Measurements from ENCODE around the gene AVL9. TPM values are rescaled to one million over a fixed set of nuclear protein-coding genes. Genes with fewer than 3 reads are reported as not detected.

AVL9 gene
- total and polyA plus RNA-seq, 2 experiments from 2014 or later: 13.1 to 33.8 TPM

DNA sequence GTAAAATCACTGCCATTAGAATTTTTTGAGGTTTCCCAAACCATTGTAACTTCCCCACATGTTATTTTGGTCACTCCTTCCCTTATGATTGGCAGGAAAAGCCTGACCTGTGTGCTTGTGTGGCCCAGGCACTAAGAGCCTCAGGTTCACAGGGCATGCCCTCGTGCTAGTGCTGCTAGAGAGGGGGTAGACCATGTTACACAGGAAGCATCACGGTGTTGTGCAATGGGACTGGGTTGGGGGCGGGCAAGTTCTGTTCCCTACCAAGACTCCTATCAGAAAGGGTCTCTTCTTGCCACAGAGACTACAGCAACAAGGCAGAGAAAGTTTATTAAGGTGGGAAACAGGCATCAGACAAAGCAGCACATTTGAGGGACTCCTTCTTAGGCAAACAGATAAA is 37.3 kb upstream of the AVL9 start (continued):
- TF ChIP-seq, protein P1, sequence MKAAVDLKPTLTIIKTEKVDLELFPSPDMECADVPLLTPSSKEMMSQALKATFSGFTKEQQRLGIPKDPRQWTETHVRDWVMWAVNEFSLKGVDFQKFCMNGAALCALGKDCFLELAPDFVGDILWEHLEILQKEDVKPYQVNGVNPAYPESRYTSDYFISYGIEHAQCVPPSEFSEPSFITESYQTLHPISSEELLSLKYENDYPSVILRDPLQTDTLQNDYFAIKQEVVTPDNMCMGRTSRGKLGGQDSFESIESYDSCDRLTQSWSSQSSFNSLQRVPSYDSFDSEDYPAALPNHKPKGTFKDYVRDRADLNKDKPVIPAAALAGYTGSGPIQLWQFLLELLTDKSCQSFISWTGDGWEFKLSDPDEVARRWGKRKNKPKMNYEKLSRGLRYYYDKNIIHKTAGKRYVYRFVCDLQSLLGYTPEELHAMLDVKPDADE (IDR thresholded peaks at IDR 0.05): no peak
- TF ChIP-seq EZH2phosphoT487 (IDR thresholded peaks at IDR 0.05; ENCODE audit: unreplicated experiment) (no peak), EZH2 (IDR thresholded peaks at IDR 0.05; ENCODE audit: low read depth, unreplicated experiment) (no peak), POLR2AphosphoS5 (IDR thresholded peaks at IDR 0.05; ENCODE audit: low read depth) (no peak), STAT1 (IDR thresholded peaks at IDR 0.05; ENCODE audit: unreplicated experiment) (no peak)
- TF ChIP-seq, protein P2, sequence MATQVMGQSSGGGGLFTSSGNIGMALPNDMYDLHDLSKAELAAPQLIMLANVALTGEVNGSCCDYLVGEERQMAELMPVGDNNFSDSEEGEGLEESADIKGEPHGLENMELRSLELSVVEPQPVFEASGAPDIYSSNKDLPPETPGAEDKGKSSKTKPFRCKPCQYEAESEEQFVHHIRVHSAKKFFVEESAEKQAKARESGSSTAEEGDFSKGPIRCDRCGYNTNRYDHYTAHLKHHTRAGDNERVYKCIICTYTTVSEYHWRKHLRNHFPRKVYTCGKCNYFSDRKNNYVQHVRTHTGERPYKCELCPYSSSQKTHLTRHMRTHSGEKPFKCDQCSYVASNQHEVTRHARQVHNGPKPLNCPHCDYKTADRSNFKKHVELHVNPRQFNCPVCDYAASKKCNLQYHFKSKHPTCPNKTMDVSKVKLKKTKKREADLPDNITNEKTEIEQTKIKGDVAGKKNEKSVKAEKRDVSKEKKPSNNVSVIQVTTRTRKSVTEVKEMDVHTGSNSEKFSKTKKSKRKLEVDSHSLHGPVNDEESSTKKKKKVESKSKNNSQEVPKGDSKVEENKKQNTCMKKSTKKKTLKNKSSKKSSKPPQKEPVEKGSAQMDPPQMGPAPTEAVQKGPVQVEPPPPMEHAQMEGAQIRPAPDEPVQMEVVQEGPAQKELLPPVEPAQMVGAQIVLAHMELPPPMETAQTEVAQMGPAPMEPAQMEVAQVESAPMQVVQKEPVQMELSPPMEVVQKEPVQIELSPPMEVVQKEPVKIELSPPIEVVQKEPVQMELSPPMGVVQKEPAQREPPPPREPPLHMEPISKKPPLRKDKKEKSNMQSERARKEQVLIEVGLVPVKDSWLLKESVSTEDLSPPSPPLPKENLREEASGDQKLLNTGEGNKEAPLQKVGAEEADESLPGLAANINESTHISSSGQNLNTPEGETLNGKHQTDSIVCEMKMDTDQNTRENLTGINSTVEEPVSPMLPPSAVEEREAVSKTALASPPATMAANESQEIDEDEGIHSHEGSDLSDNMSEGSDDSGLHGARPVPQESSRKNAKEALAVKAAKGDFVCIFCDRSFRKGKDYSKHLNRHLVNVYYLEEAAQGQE (IDR thresholded peaks at IDR 0.05; ENCODE audit: unreplicated experiment): no peak

DNA sequence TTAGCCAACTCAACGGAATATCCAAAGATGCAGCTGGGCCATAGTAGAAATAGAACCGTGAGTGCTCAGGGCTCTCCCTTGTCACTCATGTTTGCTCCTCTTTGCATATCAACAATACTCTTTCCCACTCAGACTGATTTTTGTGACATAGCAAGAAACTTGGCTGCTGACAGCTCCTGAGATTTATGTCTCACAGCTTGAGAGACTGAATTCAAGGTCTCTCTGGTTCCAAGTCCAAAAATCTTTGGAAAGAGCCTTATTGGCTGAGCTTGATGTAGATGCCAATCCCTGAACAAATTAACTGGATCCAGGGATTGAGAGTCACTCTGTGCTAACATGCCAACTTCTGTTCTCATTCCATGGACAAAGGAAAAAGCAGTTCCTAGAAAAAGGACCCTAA is 35.5 kb upstream of the AVL9 start:
- Mint-ChIP-seq H3K9me3 (peaks cover 3% of the 10 kb centered on the region; the same call in 1 of the 3 replicates), H3K4me1 (peaks cover 11% of the 10 kb centered on the region), H3K4me3 (no peak overlapping the region), H3K27ac (no peak overlapping the region), H3K36me3 (ENCODE audit: low read depth) (peaks cover 10% of the 10 kb centered on the region; the same call in 1 of the 3 replicates), H3K27me3 (ENCODE audit: insufficient read depth, low read depth, poor library complexity) (no peaks in the 10 kb centered on the region)
- ATAC-seq: no peak
- DNase-seq (ENCODE audit: low spot score): no peak
- Histone ChIP-seq H3K4me2 (no peak overlapping the region), H3F3A (replicated peaks; ENCODE audit: low read depth) (no peaks in the 10 kb centered on the region), H3K27me3 (ENCODE audit: insufficient read depth) (no peaks in the 10 kb centered on the region), H3K4me1 (ENCODE audit: insufficient read depth) (peaks cover 3% of the 10 kb centered on the region; the same call in 1 of the 2 replicates), H3K9me2 (ENCODE audit: insufficient read depth) (0 out of 2 replicates have a peak, but pooled peaks cover 3% of the 10 kb centered on the region), H3K27ac (ENCODE audit: low read depth) (no peak overlapping the region), H2AFZ (no peak overlapping the region), H4K20me1 (replicated peaks; ENCODE audit: insufficient read depth) (no peaks in the 10 kb centered on the region), H3K4me3 (no peak overlapping the region), H3K36me3 (ENCODE audit: insufficient read depth) (no peaks in the 10 kb centered on the region), H3K79me2 (replicated peaks; ENCODE audit: insufficient read depth) (no peaks in the 10 kb centered on the region)
- no peak for TF ChIP-seq ZNF331 (CRISPR knock-in tag; IDR thresholded peaks at IDR 0.05; ENCODE audit: low read depth)
- TF ChIP-seq CREB1 (CRISPR knock-in tag; IDR thresholded peaks at IDR 0.05; ENCODE audit: low read depth): no peak
- TF ChIP-seq ZNF114 (CRISPR knock-in tag; IDR thresholded peaks at IDR 0.05): no peak
- TF ChIP-seq EZH2phosphoT487 (IDR thresholded peaks at IDR 0.05; ENCODE audit: unreplicated experiment): no peak
- TF ChIP-seq, protein P3, sequence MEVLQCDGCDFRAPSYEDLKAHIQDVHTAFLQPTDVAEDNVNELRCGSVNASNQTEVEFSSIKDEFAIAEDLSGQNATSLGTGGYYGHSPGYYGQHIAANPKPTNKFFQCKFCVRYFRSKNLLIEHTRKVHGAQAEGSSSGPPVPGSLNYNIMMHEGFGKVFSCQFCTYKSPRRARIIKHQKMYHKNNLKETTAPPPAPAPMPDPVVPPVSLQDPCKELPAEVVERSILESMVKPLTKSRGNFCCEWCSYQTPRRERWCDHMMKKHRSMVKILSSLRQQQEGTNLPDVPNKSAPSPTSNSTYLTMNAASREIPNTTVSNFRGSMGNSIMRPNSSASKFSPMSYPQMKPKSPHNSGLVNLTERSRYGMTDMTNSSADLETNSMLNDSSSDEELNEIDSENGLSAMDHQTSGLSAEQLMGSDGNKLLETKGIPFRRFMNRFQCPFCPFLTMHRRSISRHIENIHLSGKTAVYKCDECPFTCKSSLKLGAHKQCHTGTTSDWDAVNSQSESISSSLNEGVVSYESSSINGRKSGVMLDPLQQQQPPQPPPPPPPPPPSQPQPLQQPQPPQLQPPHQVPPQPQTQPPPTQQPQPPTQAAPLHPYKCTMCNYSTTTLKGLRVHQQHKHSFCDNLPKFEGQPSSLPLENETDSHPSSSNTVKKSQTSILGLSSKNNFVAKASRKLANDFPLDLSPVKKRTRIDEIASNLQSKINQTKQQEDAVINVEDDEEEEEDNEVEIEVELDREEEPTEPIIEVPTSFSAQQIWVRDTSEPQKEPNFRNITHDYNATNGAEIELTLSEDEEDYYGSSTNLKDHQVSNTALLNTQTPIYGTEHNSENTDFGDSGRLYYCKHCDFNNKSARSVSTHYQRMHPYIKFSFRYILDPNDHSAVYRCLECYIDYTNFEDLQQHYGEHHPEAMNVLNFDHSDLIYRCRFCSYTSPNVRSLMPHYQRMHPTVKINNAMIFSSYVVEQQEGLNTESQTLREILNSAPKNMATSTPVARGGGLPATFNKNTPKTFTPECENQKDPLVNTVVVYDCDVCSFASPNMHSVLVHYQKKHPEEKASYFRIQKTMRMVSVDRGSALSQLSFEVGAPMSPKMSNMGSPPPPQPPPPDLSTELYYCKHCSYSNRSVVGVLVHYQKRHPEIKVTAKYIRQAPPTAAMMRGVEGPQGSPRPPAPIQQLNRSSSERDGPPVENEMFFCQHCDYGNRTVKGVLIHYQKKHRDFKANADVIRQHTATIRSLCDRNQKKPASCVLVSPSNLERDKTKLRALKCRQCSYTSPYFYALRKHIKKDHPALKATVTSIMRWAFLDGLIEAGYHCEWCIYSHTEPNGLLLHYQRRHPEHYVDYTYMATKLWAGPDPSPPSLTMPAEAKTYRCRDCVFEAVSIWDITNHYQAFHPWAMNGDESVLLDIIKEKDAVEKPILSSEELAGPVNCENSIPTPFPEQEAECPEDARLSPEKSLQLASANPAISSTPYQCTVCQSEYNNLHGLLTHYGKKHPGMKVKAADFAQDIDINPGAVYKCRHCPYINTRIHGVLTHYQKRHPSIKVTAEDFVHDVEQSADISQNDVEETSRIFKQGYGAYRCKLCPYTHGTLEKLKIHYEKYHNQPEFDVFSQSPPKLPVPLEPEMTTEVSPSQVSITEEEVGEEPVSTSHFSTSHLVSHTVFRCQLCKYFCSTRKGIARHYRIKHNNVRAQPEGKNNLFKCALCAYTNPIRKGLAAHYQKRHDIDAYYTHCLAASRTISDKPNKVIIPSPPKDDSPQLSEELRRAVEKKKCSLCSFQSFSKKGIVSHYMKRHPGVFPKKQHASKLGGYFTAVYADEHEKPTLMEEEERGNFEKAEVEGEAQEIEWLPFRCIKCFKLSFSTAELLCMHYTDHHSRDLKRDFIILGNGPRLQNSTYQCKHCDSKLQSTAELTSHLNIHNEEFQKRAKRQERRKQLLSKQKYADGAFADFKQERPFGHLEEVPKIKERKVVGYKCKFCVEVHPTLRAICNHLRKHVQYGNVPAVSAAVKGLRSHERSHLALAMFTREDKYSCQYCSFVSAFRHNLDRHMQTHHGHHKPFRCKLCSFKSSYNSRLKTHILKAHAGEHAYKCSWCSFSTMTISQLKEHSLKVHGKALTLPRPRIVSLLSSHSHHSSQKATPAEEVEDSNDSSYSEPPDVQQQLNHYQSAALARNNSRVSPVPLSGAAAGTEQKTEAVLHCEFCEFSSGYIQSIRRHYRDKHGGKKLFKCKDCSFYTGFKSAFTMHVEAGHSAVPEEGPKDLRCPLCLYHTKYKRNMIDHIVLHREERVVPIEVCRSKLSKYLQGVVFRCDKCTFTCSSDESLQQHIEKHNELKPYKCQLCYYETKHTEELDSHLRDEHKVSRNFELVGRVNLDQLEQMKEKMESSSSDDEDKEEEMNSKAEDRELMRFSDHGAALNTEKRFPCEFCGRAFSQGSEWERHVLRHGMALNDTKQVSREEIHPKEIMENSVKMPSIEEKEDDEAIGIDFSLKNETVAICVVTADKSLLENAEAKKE (CRISPR knock-in tag; IDR thresholded peaks at IDR 0.05): no peak
- no peak for TF ChIP-seq EZH2 (IDR thresholded peaks at IDR 0.05; ENCODE audit: low read depth, unreplicated experiment)
- TF ChIP-seq STAT1 (IDR thresholded peaks at IDR 0.05; ENCODE audit: unreplicated experiment): no peak
- no peak for TF ChIP-seq JUNB (IDR thresholded peaks at IDR 0.05; ENCODE audit: unreplicated experiment)
- TF ChIP-seq NANOG (IDR thresholded peaks at IDR 0.05; ENCODE audit: borderline replicate concordance): no peak
